HG03469 (cell line): ENCODE data around the gene CD59.
"Not testable (repeated sequence)": the region's sequence is repeated elsewhere in the genome, so short reads cannot be mapped to it uniquely, and the experiment has no call there.

Experiments
- ATAC-seq: cut with Tn5 transposase; IDR thresholded peaks from one replicate; pipeline ENCODE4 v1.9.1; 2021; ENCODE audit warnings: mild to moderate bottlenecking, moderate library complexity, moderate number of reproducible peaks; ENCODE audit not compliant: unreplicated experiment

The CD59 gene

GRCh38 chr11:33716243-33716642, 20.0 kb downstream of the CD59 start:
- no peak for ATAC-seq

- ATAC-seq: no peak
Measured at GRCh38 chr11:33713856-33714398, 22.3 kb downstream of the CD59 start.

DNA sequence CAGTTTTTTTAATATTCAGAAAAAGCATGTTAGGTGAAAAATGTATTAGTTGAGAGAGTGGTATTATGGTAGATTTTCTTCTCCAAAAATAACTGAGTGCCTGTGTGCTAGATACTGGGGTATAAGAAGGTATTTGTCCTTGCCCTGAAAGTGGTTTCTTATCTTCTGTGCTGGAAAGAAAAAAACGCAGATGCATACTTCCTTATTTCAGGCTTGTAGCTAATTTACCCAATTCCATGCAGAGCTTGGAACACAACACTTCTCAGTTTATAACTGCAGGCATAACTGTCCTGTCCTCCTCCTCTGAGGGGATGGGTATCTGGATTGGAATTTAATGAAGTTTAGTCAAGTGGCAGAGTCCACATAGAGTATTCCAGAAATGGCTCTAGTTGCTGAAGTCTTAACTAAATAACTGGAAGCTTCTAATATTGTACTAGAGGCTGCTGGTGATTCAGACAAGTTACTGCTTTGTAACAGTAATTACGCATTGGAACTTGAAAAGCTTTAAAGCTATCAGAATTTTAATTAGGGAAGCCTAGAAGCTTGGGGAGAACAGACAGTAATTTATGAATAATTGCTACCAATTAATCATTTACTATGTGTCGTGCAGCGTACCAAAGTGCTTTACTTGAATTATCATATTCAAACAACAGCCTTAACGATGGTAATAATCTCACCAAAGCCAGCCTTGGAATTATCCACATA, 22.9 kb downstream of the CD59 start:
- no peak for ATAC-seq

GRCh38 chr11:33712436-33712835, 23.8 kb downstream of the CD59 start:
- ATAC-seq: no peak

DNA sequence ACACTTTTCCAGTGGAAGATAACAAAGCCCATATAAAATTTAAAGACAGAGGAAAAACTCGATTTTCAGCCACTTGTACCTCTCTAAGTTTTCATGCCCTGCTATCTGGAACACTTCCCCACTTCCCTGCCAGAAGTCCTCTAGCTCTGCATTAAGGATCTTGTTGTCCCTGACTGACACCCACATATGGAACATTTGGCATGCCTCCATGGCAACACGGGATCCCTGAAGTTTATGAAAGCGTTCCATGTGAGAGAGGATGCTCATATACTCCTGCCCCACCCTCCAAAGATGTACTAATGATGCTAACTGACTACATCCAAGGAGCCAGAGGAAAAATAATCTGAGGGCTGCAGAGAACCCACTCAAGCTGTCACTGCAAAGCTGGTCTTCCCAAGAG, 26.8 kb downstream of the CD59 start:
- ATAC-seq: no peak

GRCh38 chr11:33708985-33709384, 27.2 kb downstream of the CD59 start:
- no peak for ATAC-seq

- ATAC-seq: not testable (repeated sequence)
Measured at GRCh38 chr11:33707831-33708230, 28.4 kb downstream of the CD59 start.

DNA sequence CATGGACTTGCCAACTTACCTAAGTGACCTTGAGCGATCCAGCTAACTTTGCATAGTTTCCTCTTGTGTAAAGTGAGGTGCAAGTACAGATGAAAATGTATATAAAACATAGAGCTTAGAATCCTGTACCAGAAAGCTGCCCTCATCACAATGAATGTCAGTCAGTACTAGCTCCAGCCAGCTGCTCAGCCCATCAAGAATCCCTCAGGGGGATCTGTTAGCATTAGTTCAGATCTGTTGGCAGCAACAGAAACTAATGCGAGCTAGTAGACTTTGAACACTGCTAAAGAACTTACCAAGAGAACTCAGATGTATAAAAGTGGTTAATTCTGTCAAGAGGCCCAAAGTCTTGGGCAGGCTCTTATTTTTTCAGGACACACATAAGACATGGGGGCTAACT, 29.3 kb downstream of the CD59 start:
- ATAC-seq: no peak

GRCh38 chr11:33706546-33706945, 29.7 kb downstream of the CD59 start:
- ATAC-seq: no peak

DNA sequence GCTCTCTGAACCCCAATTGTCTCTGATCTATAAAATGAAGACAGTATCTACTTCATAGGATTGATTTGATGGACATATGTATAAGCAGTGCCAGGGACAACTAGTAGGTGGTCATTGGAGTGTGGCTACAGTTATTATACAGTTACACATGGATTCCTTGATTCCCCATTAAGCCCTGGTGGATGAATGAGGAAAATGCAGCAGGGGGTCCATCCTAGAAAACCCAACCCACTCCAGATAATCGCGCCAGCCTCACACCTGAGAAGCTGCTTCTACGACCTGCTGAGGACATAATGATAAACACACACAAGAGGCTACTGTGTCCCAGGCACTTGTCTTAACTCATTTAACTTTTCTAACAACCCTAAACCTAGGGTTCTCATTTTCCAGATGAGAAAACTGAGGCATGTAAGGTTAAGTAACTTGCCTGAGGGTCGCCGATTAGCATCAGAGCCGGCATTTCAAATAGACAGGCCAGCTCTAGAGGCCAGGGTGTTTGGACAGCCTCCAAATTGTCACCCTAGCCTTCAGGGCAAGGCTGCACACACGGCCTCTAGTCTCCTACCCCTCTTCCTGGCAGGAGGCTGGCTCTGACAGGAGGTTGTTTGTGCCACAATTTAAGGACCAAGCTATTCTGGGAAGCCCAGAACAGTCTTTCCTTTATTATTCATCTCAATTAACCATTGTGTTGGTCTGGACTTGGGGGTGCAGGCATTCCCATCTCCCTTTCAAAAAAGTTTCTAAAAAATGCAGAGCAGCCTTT, 31.8 kb downstream of the CD59 start:
- ATAC-seq: no peak

- no peak for ATAC-seq
Measured at GRCh38 chr11:33703788-33704187, 32.4 kb downstream of the CD59 start.

DNA sequence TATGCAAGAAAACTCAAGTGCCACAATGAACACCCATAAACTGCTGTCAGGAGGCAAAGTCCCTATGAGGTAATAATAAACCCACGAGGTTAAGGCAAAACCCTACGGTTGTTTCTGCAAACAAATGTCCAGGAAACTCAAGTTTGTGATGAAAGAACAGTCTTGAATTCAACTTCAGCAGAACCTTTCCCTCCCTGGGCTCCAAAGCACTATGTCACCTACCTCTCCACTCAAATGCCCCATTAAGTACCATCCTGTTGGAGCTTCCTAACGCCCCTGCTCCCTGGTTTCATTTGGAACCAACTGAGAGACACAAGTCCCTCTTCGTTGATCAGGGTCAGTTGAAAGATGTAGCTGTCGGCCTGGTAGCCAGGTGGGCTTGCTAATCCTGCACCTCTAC, 33.0 kb downstream of the CD59 start:
- no peak for ATAC-seq

DNA sequence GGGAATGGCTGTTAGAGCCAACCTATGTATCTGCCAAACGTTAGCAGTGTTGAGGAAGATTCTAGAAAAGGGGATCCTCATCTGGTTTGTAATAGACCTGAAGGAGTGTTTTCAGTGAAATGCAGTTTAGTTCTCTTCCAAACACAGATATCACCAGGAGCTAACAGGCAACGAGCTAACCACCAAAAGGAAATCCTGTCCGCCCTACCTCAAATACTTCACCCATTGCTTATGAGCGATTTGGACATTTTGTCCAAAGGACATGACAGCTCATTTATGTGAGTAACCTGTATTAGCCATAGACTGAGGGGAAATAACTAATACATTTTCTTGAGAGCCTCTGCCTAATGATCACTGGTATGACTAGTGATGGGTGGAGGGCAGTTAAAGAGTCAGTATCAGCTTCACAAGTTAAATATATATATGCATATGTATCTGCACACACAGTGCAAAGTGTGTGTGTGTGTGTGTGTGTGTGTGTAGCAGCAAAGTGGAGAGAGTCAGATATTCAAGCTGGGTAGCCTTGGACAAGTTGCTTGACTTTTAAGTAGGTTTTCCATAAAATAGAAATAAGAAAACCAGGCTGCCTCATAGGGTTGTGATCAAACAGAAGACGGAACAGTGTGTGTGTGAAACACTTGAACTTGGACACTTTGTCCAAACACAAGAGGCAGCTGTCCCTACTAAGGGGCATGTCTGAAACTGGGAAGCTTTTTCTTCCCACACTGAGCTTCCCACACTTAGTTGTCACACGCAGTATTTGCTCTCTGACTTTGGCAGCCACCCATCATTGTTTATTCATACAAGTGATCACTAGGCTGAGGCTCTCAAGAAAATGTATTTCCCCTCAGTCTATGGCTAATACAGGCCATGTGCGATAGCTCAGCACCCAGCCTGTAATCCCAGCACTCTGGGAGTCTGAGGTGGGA, 34.7 kb downstream of the CD59 start:
- no peak for ATAC-seq

DNA sequence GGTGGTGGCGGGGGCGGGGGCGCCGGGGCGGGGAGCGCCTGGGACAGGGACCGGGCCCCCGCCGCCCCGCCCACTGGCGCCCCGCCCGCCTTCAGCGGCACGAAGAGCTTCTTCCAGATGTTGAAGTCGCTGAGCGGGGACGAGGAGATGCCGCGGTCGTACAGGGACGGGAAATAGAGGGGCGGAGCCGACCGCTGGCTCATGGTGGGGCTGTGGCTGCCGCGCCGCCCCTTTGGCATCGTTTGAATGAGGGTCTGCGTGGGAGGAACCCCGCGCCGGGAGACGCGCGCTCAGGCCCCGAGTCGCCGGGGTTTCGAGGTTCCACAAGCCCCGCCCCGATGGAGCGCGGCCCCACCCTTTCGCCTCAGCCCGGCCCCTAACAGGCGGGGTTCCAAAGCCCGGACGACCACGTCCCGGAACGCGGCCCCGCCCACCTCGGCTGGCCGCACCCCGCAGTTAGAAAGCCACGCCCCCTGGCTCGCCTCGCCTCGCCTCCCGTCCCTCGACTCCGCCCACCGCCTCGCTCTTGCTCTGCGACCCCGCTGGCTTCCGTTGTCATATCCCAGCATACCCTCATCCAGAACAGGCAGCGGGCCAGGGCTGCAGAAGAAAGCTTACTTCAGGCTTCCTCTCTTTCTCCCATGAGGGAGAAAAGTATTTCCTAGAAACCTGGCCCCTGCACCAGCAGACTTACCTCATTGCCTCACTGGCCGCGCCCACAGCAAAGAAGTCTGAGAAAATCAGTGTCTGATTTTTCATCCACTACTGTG, 35.5 kb downstream of the CD59 start, which contains the start of gene C11orf91:
C11orf91 (minus strand) TSS at position 325 of the 770 bp plus-strand sequence; CDS start at position 239, 86 bp downstream.
- ATAC-seq: peak; percentile 57

DNA sequence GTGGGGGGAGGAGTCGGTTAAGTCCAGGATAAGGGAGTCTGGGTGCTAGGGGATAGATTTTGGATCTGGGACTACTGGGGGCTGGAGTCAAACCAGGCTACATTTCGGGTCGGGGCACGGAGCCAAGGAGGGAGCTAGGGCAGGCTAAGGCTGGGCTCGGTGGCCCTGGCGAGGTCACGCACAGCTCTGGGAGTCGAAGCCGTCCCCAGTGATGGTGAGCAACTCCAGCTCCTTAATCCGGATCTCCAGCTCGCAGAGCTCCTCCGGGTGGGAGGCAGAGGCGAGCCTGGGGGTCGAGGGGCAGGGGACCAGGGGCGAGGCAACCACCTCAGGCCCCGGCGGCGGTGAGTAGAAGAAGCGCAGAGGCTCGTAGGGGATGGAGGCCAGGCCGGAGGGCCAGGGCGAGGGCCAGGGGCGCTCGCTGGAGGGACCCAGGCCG, 36.1 kb downstream of the CD59 start:
- ATAC-seq: no peak

- ATAC-seq: no peak
Measured at GRCh38 chr11:33699515-33700062, 36.6 kb downstream of the CD59 start.

DNA sequence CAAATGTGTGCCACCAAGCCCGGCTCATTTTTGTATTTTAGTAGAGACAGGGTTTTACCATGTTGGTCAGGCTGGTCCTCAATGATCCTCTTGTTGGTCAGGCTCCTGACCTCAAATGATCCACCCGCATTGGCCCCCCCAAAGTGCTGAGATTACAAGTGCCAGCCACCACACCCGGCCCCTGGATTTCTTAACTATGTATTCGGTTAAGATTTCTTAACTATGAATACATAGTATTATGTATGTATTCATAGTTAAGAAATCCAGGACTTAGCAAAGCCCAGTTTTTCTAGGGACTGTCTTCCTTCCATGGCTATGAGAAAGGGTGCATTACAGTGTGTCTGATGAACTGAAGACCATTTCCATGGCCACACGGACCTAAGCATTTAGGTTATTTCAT, 37.3 kb downstream of the CD59 start:
- no peak for ATAC-seq

DNA sequence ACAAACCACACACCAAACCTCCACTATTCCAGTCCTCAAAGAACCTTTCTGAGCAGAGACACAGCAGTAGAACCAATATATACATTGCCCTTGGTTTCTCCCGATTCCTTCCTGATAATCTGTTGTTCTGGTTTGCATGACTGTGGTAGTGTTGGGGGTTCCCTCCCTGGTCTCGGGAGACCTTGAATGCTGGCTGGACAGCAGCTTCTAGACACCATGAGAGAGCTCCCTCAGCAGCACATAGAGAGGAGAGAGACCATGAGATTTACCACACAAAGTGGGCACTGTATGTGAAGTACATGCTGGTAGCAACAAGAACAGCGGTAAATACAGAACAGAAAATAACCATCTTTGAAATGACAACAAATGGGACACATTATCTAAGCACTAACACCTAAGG, 38.2 kb downstream of the CD59 start:
- no peak for ATAC-seq

GRCh38 chr11:33696931-33697638, 39.1 kb downstream of the CD59 start:
- no peak for ATAC-seq
